ENCODE data around the gene CHN1.

GRCh38 chr2:174815526-174815925 lies 189.7 kb downstream of the CHN1 start:
- TF ChIP-seq TAF1 (IDR thresholded peaks at IDR 0.05; ENCODE audit: borderline replicate concordance, low read depth, low read length) (no peak), POLR2AphosphoS5 (IDR thresholded peaks at IDR 0.05; ENCODE audit: low read depth, low read length) (no peak), POLR2A (IDR thresholded peaks at IDR 0.05; ENCODE audit: low read depth, low read length) (no peak)
